H9 (cell line): ENCODE measurements around the gene PDCD7. TPM values are rescaled to one million over a fixed set of nuclear protein-coding genes. Genes with fewer than 3 reads are reported as not detected.

Source experiments
- DNase-seq: peaks from one replicate; pipeline ENCODE4 v3.0.0-alpha.2; 2017
- H2AFZ ChIP-seq: one replicate; pipeline ENCODE4 v1.6.1; 2013; ENCODE audit warnings: mild to moderate bottlenecking, low read length, control low read depth, moderate library complexity
- H2AK5ac ChIP-seq: 2 replicates; pipeline ENCODE4 v1.6.1; 2013; ENCODE audit warnings: low read length, control low read depth, mixed read lengths; ENCODE audit not compliant: insufficient read length
- H2BK120ac ChIP-seq: one replicate; pipeline ENCODE4 v1.6.1; 2013; ENCODE audit warnings: low read depth, mild to moderate bottlenecking, low read length, control low read depth, inconsistent platforms; ENCODE audit not compliant: poor library complexity, severe bottlenecking
- H2BK12ac ChIP-seq: 2 replicates; pipeline ENCODE4 v1.6.1; 2013; ENCODE audit warnings: low read length, control low read depth, mixed read lengths, low read depth; ENCODE audit not compliant: insufficient read length
- H2BK15ac ChIP-seq: 2 replicates; pipeline ENCODE4 v1.6.1; 2013; ENCODE audit warnings: low read depth, low read length, control low read depth
- H2BK20ac ChIP-seq: one replicate; pipeline ENCODE4 v1.6.1; 2013; ENCODE audit warnings: low read depth, mild to moderate bottlenecking, low read length, control low read depth, inconsistent platforms; ENCODE audit not compliant: poor library complexity, severe bottlenecking
- H2BK5ac ChIP-seq: 2 replicates; pipeline ENCODE4 v1.6.1; 2013; ENCODE audit warnings: low read length, control low read depth, mixed read lengths; ENCODE audit not compliant: insufficient read length
- H3K14ac ChIP-seq: 2 replicates; pipeline ENCODE4 v1.6.1; 2013; ENCODE audit warnings: low read length, control low read depth; ENCODE audit not compliant: insufficient read depth
- H3K18ac ChIP-seq: 2 replicates; pipeline ENCODE4 v1.6.1; 2013; ENCODE audit warnings: low read depth, mild to moderate bottlenecking, mixed read lengths, low read length, control low read depth; ENCODE audit not compliant: insufficient read length
- H3K23ac ChIP-seq: 2 replicates; pipeline ENCODE4 v1.6.1; 2013; ENCODE audit warnings: low read length, control low read depth, mixed read lengths, low read depth; ENCODE audit not compliant: insufficient read length
- H3K23me2 ChIP-seq: 2 replicates; pipeline ENCODE4 v1.6.1; 2013; ENCODE audit warnings: low read depth, mild to moderate bottlenecking, mixed read lengths, low read length, control low read depth; ENCODE audit not compliant: insufficient read length, poor library complexity, severe bottlenecking
- H3K27ac ChIP-seq: 2 replicates; pipeline ENCODE4 v1.5.1; 2013; ENCODE audit warnings: low read length, control low read depth, mixed read lengths, low read depth; ENCODE audit not compliant: insufficient read length
- H3K27me3 ChIP-seq: 2 replicates; pipeline ENCODE4 v1.6.1; 2013; ENCODE audit warnings: low read length, control low read depth, inconsistent platforms; ENCODE audit not compliant: insufficient read depth
- H3K4ac ChIP-seq: 2 replicates; pipeline ENCODE4 v1.6.1; 2013; ENCODE audit warnings: low read depth, mild to moderate bottlenecking, control low read depth, inconsistent platforms, low read length, moderate library complexity
- H3K4me1 ChIP-seq: 2 replicates; pipeline ENCODE4 v1.6.1; 2013; ENCODE audit warnings: low read length, control low read depth, inconsistent platforms; ENCODE audit not compliant: insufficient read depth
- H3K4me2 ChIP-seq: 2 replicates; pipeline ENCODE4 v1.6.1; 2013; ENCODE audit warnings: low read length, control low read depth, mixed read lengths; ENCODE audit not compliant: insufficient read length, insufficient read depth
- H3K56ac ChIP-seq: 2 replicates; pipeline ENCODE4 v1.6.1; 2013; ENCODE audit warnings: low read depth, mild to moderate bottlenecking, mixed read lengths, low read length, control low read depth; ENCODE audit not compliant: insufficient read length
- H3K79me1 ChIP-seq: 2 replicates; pipeline ENCODE4 v1.6.1; 2013; ENCODE audit warnings: low read depth, mild to moderate bottlenecking, moderate library complexity, low read length, control low read depth, inconsistent platforms; ENCODE audit not compliant: insufficient read depth, poor library complexity, severe bottlenecking
- H3K79me2 ChIP-seq: 2 replicates; pipeline ENCODE4 v1.6.1; 2013; ENCODE audit warnings: low read length, control low read depth, inconsistent platforms; ENCODE audit not compliant: insufficient read depth
- H3K9ac ChIP-seq: 2 replicates; pipeline ENCODE4 v1.6.1; 2013; ENCODE audit warnings: low read length, control low read depth, mixed read lengths; ENCODE audit not compliant: insufficient read length; ENCODE audit errors: extremely low read depth
- H3K9me3 ChIP-seq: one replicate; pipeline ENCODE4 v1.6.1; 2013; ENCODE audit warnings: low read depth, low read length, inconsistent platforms; ENCODE audit not compliant: control insufficient read depth
- H3T11ph ChIP-seq: one replicate; pipeline ENCODE4 v1.6.1; 2013; ENCODE audit warnings: mild to moderate bottlenecking, low read length, control low read depth, inconsistent platforms
- H4K20me1 ChIP-seq: one replicate; pipeline ENCODE4 v1.6.1; 2013; ENCODE audit not compliant: control insufficient read depth, insufficient read length, insufficient read depth
- H4K5ac ChIP-seq: 2 replicates; pipeline ENCODE4 v1.6.1; 2013; ENCODE audit warnings: low read depth, mild to moderate bottlenecking, mixed read lengths, low read length, control low read depth; ENCODE audit not compliant: insufficient read length
- H4K8ac ChIP-seq: replicated peaks from 2 replicates; pipeline ENCODE4 v1.6.1; 2013; ENCODE audit warnings: low read length, control low read depth, mixed read lengths, low read depth; ENCODE audit not compliant: insufficient read length
- H4K91ac ChIP-seq: 2 replicates; pipeline ENCODE4 v1.6.1; 2013; ENCODE audit warnings: low read depth, mild to moderate bottlenecking, moderate library complexity, mixed read lengths, low read length, control low read depth; ENCODE audit not compliant: insufficient read length
- H3K27ac Mint-ChIP-seq, 3 experiments: 2 replicates in 2 of 3; 3 replicates in 1 of 3; pipeline ENCODE4 v1.8.0; 2020 to 2021; ENCODE audit warnings: mixed read lengths in 3 of 3, mild to moderate bottlenecking in 1 of 3, moderate library complexity in 1 of 3
- H3K27me3 Mint-ChIP-seq: 2 replicates; pipeline ENCODE4 v1.8.0; 2021; ENCODE audit warnings: low read depth, mild to moderate bottlenecking, moderate library complexity, mixed read lengths
- H3K36me3 Mint-ChIP-seq, 3 experiments: 2 replicates in 2 of 3; 3 replicates in 1 of 3; pipeline ENCODE4 v1.8.0; 2020 to 2021; ENCODE audit warnings: low read depth in 3 of 3, mixed read lengths in 3 of 3; ENCODE audit not compliant: insufficient read depth in 1 of 3
- H3K4me1 Mint-ChIP-seq, 2 experiments: 2 replicates each; pipeline ENCODE4 v1.8.0; 2020; ENCODE audit warnings: mixed read lengths in 2 of 2
- H3K4me3 Mint-ChIP-seq, 2 experiments: 2 replicates in 1 of 2; 3 replicates in 1 of 2; pipeline ENCODE4 v1.8.0; 2020 to 2021; ENCODE audit warnings: mild to moderate bottlenecking in 2 of 2, mixed read lengths in 2 of 2, moderate library complexity in 1 of 2
- H3K9me3 Mint-ChIP-seq, 2 experiments: 2 replicates in 1 of 2; 3 replicates in 1 of 2; pipeline ENCODE4 v1.8.0; 2020; ENCODE audit warnings: mild to moderate bottlenecking in 2 of 2, mixed read lengths in 2 of 2, moderate library complexity in 1 of 2
- WGBS: extraction: QIAGEN DNeasy Blood & Tissue Kit; methylation state at CpG from one replicate; pipeline ENCODE4 v1.1.7; 2013; ENCODE audit warnings: missing lambda C conversion rate, low lambda C conversion rate, mixed read lengths; ENCODE audit not compliant: insufficient read length; ENCODE audit errors: extremely low coverage; 5-methylcytosine and 5-hydroxymethylcytosine counted together
- total RNA-seq: library from RNA; stranded (reverse); gene quantifications from 2 replicates; pipeline ENCODE4 v1.2.1, GENCODE V29; 2021
- TF ChIP-seq, protein P1 (sequence below): fragments of 200-600 bp; sonication (generic); conservative IDR thresholded peaks from 3 replicates; pipeline ENCODE4 v1.8.0; 2021; ENCODE audit warnings: antibody characterized with exemption, mild to moderate bottlenecking

Gene PDCD7
- total RNA-seq, 1 experiment from 2014 or later, result 35.2 TPM

- Histone ChIP-seq H3K23ac (no peak overlapping the region), H3K4me1 (no peaks in the 10 kb centered on the region), H2AK5ac (no peak overlapping the region), H2AFZ (no peak overlapping the region), H3K79me2 (no peaks in the 10 kb centered on the region), H2BK15ac (no peak overlapping the region), H2BK120ac (no peak overlapping the region), H4K5ac (no peak overlapping the region), H3T11ph (no peak overlapping the region), H2BK20ac (no peak overlapping the region), H3K27ac (no peak overlapping the region), H3K4ac (no peak overlapping the region), H4K8ac (no peak overlapping the region), H3K79me1 (no peaks in the 10 kb centered on the region), H3K9ac (no peak overlapping the region), H4K20me1 (no peaks in the 10 kb centered on the region), H2BK12ac (no peak overlapping the region), H3K27me3 (no peaks in the 10 kb centered on the region), H3K9me3 (no peaks in the 10 kb centered on the region), H4K91ac (no peak overlapping the region), H2BK5ac (no peak overlapping the region), H3K23me2 (no peaks in the 10 kb centered on the region), H3K56ac (no peak overlapping the region), H3K14ac (no peak overlapping the region), H3K18ac (no peak overlapping the region), H3K4me2 (no peak overlapping the region)
- Mint-ChIP-seq H3K27me3 (no peaks in the 10 kb centered on the region), H3K4me1 (no peaks in the 10 kb centered on the region), H3K4me3 (no peak overlapping the region), H3K36me3 (peaks cover 9 to 28% (median 21%) of the 10 kb centered on the region in 3 experiments; a peak in 6 of 7 replicates), H3K27ac (no peak overlapping the region), H3K9me3 (no peaks in the 10 kb centered on the region)
- TF ChIP-seq, protein P1, sequence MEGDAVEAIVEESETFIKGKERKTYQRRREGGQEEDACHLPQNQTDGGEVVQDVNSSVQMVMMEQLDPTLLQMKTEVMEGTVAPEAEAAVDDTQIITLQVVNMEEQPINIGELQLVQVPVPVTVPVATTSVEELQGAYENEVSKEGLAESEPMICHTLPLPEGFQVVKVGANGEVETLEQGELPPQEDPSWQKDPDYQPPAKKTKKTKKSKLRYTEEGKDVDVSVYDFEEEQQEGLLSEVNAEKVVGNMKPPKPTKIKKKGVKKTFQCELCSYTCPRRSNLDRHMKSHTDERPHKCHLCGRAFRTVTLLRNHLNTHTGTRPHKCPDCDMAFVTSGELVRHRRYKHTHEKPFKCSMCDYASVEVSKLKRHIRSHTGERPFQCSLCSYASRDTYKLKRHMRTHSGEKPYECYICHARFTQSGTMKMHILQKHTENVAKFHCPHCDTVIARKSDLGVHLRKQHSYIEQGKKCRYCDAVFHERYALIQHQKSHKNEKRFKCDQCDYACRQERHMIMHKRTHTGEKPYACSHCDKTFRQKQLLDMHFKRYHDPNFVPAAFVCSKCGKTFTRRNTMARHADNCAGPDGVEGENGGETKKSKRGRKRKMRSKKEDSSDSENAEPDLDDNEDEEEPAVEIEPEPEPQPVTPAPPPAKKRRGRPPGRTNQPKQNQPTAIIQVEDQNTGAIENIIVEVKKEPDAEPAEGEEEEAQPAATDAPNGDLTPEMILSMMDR, result no peak
- DNase-seq, result no peak
- WGBS, result no CpG with 5 or more reads among the region's 2 CpGs
These were observed 32.3 kb upstream of the PDCD7 start for GRCh38 chr15:65165875-65166274.
